Right renal pelvis (tissue), 4 donors: ENCODE results near the gene IL33. TPM values are rescaled to one million over a fixed set of nuclear protein-coding genes. Genes with fewer than 3 reads are reported as not detected.
A peak's percentile ranks its signal among the peaks of the same experiment; 100 is the strongest.

Experiments used
- DNase-seq, 4 donors: peaks; one replicate each; pipeline ENCODE4 v3.0.0-alpha.2; 2013; ENCODE audit warnings: low read depth in 4 of 4, low spot score in 3 of 4, missing footprints in 1 of 4
- polyA plus RNA-seq, 4 donors: library from polyadenylated mRNA; unstranded; fragments of 120-200 nt; gene quantifications; one replicate each; pipeline ENCODE4 v1.2.1, GENCODE V29; 2013; ENCODE audit not compliant: insufficient read length in 4 of 4

The IL33 gene
- polyA plus RNA-seq, 4 donors: 11.6 to 13.9 (median 12.7) TPM

GRCh38 chr9:6216002-6216401 lies 395 bp downstream of the IL33 start:
- DNase-seq: no peak

DNA sequence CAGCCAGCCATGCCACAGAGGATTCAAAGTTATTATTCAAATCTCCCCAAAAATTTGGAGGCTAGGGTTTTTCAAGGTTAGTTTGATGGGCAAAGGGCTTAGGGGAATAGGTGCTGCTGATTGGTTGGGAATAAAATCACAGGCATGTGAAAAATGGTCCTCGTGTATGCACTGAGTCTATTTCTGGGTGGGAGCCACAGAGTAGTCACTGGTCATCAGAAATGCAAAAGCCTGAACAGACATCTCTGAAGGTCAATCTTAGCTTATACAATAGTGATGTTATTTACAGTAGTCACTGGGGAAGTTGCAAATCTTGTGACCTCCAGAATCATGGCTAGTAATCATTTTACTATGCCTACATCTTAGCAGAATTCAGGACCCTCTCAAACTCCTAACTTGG lies 1.3 kb downstream of the IL33 start:
- DNase-seq: no peak

GRCh38 chr9:6218099-6218502 lies 2.5 kb downstream of the IL33 start:
- DNase-seq: no peak

DNA sequence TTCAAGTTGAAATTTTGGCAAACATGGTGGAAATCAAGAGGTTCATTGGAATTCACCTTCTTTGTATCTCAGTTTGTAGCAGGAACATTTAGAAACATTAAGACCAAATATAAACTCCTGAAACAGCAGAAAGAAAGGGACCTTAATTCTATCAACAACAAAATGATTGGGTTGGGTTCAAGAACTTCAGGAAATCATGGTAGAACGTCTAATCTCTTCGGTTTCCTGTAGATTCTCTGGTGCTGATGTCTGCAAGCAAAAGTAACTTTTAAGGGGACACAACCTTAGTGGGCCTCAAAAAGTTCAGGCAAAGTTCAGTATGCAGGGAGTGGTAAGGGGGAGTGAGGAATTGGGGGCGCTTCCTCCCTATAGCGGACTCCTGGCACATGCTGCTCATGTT lies 3.4 kb downstream of the IL33 start:
- no peak for DNase-seq

- no peak for DNase-seq
These were observed 4.4 kb downstream of the IL33 start for GRCh38 chr9:6219981-6220380.

DNA sequence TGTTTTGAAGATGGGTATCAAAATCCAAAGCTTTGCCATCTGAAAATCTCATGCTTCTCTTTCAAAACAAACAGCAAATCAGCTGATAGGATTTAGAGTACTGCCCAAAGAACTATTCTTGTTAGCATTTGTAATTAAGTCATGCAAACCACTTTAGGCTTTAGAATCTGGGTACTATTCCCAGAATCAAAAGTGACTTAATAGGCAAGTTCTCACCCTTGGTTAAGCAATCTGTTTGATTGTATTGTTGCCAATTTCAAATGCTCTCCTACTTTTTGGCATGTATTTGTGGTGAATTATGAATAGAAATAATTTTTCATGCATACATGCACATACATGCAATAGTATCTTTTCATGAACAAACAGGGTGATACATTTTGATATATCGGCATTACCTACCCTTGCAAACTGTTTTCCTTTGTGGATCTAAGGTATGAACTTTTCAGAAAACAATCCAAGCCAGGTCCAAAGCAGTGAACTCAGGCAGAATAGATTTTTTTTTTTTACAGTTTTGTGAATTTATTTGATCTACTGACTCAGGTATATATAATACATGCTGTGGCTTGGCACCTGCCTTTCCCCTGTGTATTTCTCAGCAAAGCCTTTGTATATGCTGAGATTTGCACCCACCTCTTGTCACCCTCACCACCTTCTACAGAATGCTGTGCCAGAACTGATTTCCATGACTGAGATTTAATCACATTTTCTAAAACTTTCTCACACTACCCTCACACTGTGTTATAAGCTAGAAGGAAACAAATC lies 9.0 kb downstream of the IL33 start:
- no peak for DNase-seq

GRCh38 chr9:6226696-6227095 lies 11.1 kb downstream of the IL33 start:
- no peak for DNase-seq

GRCh38 chr9:6229186-6229585 lies 13.6 kb downstream of the IL33 start:
- DNase-seq: no peak

- no peak for DNase-seq
These were observed 14.0 kb downstream of the IL33 start for GRCh38 chr9:6229619-6230018.

GRCh38 chr9:6230037-6230780 lies 14.6 kb downstream of the IL33 start:
- DNase-seq: no peak

DNA sequence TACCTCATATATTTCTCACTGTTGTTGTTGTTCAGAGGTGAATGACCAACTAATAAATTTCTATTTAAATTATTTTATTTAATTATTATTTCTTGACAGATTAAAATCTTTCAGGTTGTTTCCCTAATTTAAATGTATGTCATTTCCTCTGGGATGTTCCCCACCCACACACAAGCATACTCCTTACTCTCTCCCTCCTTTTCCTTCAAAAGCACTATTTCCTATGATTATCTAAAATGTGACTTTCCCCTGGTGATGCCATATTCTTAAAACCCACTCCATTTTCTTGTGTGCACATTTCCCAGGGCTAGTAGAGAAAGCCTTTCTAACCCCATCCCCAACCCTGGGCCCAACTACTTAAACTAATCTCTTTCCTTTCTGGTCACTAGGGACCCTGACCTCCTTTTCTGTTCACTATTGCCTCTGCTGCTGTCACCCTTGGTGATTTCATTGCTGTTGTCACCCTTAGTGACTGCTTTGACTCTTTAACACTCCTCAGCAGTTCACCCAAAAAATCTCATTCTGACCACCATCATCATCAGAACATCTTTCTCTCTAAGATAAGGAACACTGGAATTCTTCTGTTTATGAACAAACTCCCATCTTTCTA lies 16.8 kb downstream of the IL33 start:
- DNase-seq: no peak

GRCh38 chr9:6234014-6234413 lies 18.4 kb downstream of the IL33 start:
- no peak for DNase-seq

GRCh38 chr9:6237267-6237666 lies 21.7 kb downstream of the IL33 start:
- DNase-seq: no peak

DNA sequence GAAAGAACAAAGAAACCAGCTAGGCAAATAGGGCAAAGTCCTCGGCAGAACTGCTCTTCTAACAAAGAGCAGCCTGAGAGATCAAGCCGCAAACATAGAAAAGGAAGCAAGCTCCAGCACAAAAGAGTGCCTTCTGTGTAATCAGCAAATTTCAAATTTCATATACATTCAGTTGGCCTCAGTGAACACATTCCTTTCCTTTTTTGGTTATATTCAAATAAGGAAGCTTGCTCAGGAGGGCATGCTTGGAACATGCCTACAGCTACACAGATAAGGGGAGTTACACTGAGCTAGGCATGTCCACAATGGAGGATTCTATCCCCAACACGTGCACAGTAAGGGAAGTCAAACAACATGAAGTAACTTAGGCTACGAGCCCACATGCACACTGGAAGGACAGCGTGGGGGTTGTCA lies 23.4 kb downstream of the IL33 start:
- DNase-seq: no peak

DNA sequence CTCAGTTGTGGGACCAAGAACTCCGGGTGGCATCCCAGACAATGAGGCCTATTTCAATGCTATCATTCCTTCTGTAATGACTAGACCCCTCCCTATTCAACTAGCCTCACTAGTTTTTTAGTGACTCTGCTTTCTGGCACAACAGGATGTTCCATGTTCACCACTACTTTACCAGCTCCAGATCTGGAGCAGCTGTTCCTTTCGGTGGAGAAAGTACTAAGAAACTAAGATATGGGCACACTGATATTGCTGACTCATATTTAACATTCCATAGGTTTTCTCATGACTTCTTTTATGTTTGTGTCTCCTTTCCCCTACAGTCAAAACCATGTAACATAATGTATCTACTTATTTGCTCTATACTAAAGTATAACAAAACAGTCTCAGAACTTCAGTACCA lies 24.1 kb downstream of the IL33 start:
- DNase-seq: no peak

- DNase-seq: no peak
These were observed 28.1 kb downstream of the IL33 start for GRCh38 chr9:6243746-6244145.

GRCh38 chr9:6247266-6247665 lies 31.7 kb downstream of the IL33 start:
- no peak for DNase-seq

DNA sequence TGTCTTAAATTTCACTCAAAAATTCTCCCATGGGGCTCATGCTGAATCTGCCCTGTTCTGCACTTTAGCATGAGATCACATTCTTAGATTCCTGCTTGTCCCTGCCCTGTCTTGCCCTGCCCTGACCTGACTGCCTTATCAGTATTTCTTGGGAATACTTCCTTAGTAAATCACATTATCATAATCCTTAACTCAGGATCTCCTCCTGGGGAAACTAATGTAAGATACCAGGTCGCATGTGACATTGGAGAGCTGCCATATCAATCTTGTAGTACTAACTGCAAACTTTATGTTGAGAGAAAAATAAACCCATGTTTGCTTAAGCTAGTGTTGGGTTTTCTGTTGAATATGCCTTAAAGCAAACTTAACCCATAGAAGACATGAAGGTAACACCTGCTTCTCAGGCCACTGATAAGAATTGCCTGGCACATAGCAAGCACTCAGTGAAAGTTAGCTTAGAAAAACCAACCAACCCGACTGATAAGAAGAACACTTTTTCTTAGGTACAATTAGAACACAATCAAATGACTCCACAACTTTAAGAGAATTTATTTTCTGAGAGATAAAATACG lies 53.3 kb downstream of the IL33 start:
- no peak for DNase-seq

DNA sequence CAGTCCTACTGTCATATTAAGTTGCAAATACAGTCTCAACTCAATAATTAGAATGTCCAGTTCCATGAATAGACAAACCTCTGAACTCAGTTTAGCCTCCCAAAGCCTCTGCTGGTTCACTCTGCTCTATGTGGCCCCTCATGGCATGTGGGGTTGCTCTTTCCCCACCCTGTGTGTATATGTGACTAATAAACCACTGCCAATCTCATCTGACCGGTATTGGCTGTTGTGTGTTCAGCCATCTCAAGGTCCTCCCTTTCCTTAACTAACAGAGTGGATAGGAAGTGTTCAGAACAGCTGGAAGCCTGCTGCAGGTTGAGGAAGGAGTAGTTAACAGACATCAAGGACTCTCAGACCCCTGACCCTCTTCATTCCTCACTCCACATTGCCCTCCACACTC lies 55.3 kb downstream of the IL33 start:
- no peak for DNase-seq

DNA sequence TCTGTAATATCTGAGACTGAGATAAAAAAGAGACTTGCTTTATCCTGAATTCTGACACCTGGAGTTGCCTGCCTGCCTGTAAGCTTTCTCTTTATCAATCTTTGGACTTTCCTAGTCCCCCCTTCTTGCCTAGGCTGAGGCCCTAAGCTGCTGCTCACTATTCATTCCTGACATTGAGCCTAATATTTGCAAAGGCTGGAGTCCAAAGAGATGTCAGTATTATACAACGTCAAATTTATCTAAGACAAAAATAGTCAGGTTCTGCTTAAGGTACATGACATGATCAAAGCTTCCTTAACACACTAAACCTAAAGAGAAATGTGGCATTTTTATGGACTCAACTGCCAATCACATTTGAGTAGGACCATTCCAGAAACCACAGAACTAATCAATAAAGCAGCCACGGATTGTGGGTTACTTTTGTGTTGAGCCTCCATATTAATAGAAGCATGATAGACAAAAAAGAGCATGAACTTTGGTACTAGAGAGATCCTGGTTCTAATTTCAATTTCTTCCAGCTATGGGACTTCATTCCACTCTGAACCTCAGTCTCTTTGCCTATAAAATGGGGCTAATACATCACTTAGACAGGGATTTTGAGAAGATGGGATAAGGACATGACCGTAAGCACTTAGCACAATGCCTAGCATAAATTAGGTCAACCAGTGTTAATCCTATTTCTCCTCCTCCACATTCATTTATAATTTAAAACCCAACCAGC lies 56.1 kb downstream of the IL33 start:
- DNase-seq: no peak

DNA sequence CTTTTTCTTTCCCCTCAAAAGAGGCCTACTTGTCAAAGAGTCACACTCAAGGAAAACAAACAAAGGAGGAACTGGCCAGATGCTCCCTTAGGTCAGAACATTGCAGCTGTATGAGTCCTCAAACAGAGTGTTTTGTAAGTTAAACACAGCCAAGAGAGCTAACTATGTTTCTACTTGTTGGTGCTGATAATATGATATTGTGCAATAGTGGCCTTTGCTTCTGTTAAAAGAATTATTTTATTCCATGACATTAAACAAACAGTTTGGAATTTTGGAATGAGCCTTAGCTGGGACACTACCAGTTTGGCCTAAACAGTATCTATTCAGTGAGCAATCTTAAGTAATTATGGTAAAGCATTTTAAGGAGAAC lies 56.6 kb downstream of the IL33 start:
- DNase-seq: peak in 1 of 4 donors; percentile 5
